K562 (cell line): ENCODE measurements around the gene HMBS. TPM values are rescaled to one million over a fixed set of nuclear protein-coding genes. Genes with fewer than 3 reads are reported as not detected.

Experiments
- CBX2 ChIP-seq: fragments of 200-600 bp; sonication (generic); IDR thresholded peaks from one replicate; pipeline ENCODE4 v1.6.1; 2012; ENCODE audit warnings: mild to moderate bottlenecking, low read length, inconsistent platforms; ENCODE audit not compliant: insufficient read depth, poor library complexity, severe bottlenecking
- CCNT2 ChIP-seq: IDR thresholded peaks from 2 replicates; pipeline ENCODE4 v1.6.1; 2011; ENCODE audit warnings: borderline replicate concordance, low read depth, mild to moderate bottlenecking, moderate library complexity, mixed read lengths, low read length; ENCODE audit not compliant: insufficient read length; ENCODE audit errors: extremely low read depth
- COPS2 ChIP-seq: fragments of 450-650 bp; conservative IDR thresholded peaks from 2 replicates; pipeline ENCODE4 v1.6.1; 2016; ENCODE audit warnings: mild to moderate bottlenecking, moderate library complexity
- ETV1 ChIP-seq: fragments of 450-650 bp; conservative IDR thresholded peaks from 2 replicates; pipeline ENCODE4 v1.6.1; 2016; ENCODE audit warnings: missing genetic modification characterization, control low read depth, low read depth, missing compliant biosample characterization
- FOXK1 ChIP-seq: sonication (generic); formaldehyde crosslinking; IDR thresholded peaks from 2 replicates; pipeline ENCODE4 v1.8.0; 2022; ENCODE audit warnings: missing genetic modification reagents, mild to moderate bottlenecking, borderline replicate concordance
- HMGN3 ChIP-seq: IDR thresholded peaks from 2 replicates; pipeline ENCODE4 v1.6.1; 2011; ENCODE audit warnings: borderline replicate concordance, low read depth, mild to moderate bottlenecking, mixed read lengths, low read length; ENCODE audit not compliant: insufficient read length; ENCODE audit errors: extremely low read depth
- HNRNPLL ChIP-seq: fragments of 200-400 bp; formaldehyde crosslinking; IDR thresholded peaks from 2 replicates; pipeline ENCODE4 v1.6.1; 2017; ENCODE audit warnings: low read length, low read depth, mild to moderate bottlenecking; ENCODE audit not compliant: poor library complexity, severe bottlenecking
- HSF4 ChIP-seq: fragments of 250-450 bp; sonication (Bioruptor Pico); IDR thresholded peaks from 2 replicates; pipeline ENCODE4 v2.1.2; 2022; ENCODE audit warnings: mild to moderate bottlenecking, moderate library complexity, borderline replicate concordance
- KDM2B ChIP-seq: fragments of 250-450 bp; sonication (Bioruptor Pico); IDR thresholded peaks from 2 replicates; pipeline ENCODE4 v1.8.0; 2021; ENCODE audit warnings: mild to moderate bottlenecking, moderate library complexity
- L3MBTL2 ChIP-seq: fragments of 450-650 bp; IDR thresholded peaks from 2 replicates; pipeline ENCODE4 v1.6.1; 2016; ENCODE audit warnings: mild to moderate bottlenecking, moderate library complexity
- OTX1 ChIP-seq: fragments of 450-650 bp; formaldehyde crosslinking; IDR thresholded peaks from 2 replicates; pipeline ENCODE4 v1.4.0; 2022; ENCODE audit warnings: mild to moderate bottlenecking
- PCBP1 ChIP-seq: fragments of 200-400 bp; formaldehyde crosslinking; IDR thresholded peaks from 2 replicates; pipeline ENCODE4 v1.6.1; 2018; ENCODE audit warnings: mild to moderate bottlenecking, low read depth, low read length; ENCODE audit not compliant: poor library complexity, severe bottlenecking
- POLR2AphosphoS5 ChIP-seq: IDR thresholded peaks from 2 replicates; pipeline ENCODE4 v1.6.1; 2011; ENCODE audit warnings: mild to moderate bottlenecking, low read depth, low read length, moderate library complexity; ENCODE audit not compliant: control insufficient read depth, insufficient read depth
- SRSF7 ChIP-seq: fragments of 200-400 bp; formaldehyde crosslinking; optimal IDR thresholded peaks from 2 replicates; pipeline ENCODE3; 2017; ENCODE audit warnings: mild to moderate bottlenecking, low read depth, low read length
- TBL1XR1 ChIP-seq, 2 experiments: IDR thresholded peaks; 2 replicates each; pipeline ENCODE4 v1.6.1; 2012; ENCODE audit warnings: improper control_type of control experiment in 2 of 2, low read length in 2 of 2, mild to moderate bottlenecking in 1 of 2
- ZNF445 ChIP-seq: fragments of 250-450 bp; sonication (Bioruptor Pico); IDR thresholded peaks from 2 replicates; pipeline ENCODE4 v1.4.0; 2020; ENCODE audit warnings: low read depth, mild to moderate bottlenecking, moderate library complexity
- ZNF589 ChIP-seq: fragments of 200-800 bp; sonication (Bioruptor generic); IDR thresholded peaks from 2 replicates; pipeline ENCODE4 v1.6.1; 2016; ENCODE audit warnings: low read depth, missing genetic modification characterization, missing compliant biosample characterization
- polyA plus RNA-seq, 8 experiments: library from polyadenylated mRNA; depleted of rRNA in 4 of 8; stranded (reverse) in 5 of 8; unstranded in 3 of 8; fragments of >200 nt; fragmentation: Nextera tagmentation in 2 of 8; fragmentation: Illumina TruSeq in 1 of 8; extraction: Ambion mirVana in 2 of 8; extraction: Trizol in 1 of 8; gene quantifications; 2 replicates each; pipeline versions ENCODE4 v1.2.1 to v1.2.3, GENCODE V29; 2011 to 2014; ENCODE audit warnings: inconsistent platforms in 1 of 8, missing spikeins in 1 of 8
- total RNA-seq, 7 experiments: library from RNA; depleted of rRNA in 6 of 7; stranded (reverse); fragments of >200 nt in 6 of 7; fragmentation: Illumina TruSeq in 2 of 7; extraction: Trizol in 2 of 7; gene quantifications; 2 replicates each; pipeline versions ENCODE4 v1.2.1 to v1.2.3, GENCODE V29; 2011 to 2021; ENCODE audit warnings: low replicate concordance in 1 of 7
- TF ChIP-seq, protein P1 (sequence below): fragments of 450-650 bp; formaldehyde crosslinking; IDR thresholded peaks from 2 replicates; pipeline ENCODE4 v1.4.0; 2022; ENCODE audit warnings: missing genetic modification characterization
- TF ChIP-seq, protein P2 (sequence below): sonication (generic); formaldehyde crosslinking; IDR thresholded peaks from 2 replicates; pipeline ENCODE4 v1.8.0; 2022; ENCODE audit warnings: missing genetic modification reagents, mild to moderate bottlenecking, borderline replicate concordance
- TF ChIP-seq, protein P3 (sequence below): fragments of 450-650 bp; IDR thresholded peaks from 2 replicates; pipeline ENCODE4 v1.7.1; 2018; ENCODE audit warnings: mild to moderate bottlenecking, low read depth; ENCODE audit not compliant: partially characterized antibody

Gene HMBS
- total and polyA plus RNA-seq, 9 of the 15 experiments (the other 6 are each of a cell fraction or from before 2014, with no cell fraction given): 56.9 to 385 (median 286) TPM

DNA sequence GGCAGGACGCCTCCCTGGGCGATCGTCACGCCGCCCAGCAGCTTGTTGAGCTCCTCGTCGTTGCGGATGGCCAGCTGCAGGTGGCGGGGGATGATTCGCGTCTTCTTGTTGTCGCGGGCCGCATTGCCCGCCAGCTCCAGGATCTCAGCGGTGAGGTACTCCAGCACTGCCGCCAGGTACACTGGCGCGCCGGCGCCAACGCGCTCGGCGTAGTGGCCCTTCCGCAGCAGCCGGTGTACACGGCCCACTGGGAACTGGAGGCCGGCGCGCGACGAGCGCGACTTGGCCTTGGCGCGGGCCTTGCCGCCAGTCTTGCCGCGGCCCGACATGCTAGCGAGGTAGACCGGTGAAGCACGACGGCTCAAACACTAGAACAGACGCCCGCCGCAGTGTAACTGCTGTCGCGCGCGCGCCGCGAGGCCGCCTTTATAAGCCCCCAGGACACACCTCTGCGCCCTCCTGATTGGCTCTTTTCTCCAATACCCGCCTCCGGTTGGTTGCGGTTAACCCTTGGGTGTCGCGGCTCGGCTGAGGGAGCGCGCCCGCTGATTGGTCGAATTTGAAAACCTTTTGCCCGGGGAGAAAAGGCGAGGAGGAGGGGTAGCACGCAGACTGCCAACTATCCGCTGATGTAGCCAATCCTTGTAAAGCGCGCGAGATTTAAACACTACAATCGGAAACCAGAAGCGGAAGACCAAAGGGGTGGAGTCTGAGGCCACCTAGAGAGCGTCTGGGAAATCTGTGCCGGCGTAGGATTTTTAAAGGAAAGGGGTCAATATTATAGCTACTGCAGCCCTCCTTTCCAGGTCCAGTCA lies 10.6 kb downstream of the HMBS start (continued):
- TF ChIP-seq OTX1: no peak
- 0 out of 2 replicates have a peak, but pooled peaks have one; percentile 27 for TF ChIP-seq ETV1 (tag)
- TF ChIP-seq, protein P1, sequence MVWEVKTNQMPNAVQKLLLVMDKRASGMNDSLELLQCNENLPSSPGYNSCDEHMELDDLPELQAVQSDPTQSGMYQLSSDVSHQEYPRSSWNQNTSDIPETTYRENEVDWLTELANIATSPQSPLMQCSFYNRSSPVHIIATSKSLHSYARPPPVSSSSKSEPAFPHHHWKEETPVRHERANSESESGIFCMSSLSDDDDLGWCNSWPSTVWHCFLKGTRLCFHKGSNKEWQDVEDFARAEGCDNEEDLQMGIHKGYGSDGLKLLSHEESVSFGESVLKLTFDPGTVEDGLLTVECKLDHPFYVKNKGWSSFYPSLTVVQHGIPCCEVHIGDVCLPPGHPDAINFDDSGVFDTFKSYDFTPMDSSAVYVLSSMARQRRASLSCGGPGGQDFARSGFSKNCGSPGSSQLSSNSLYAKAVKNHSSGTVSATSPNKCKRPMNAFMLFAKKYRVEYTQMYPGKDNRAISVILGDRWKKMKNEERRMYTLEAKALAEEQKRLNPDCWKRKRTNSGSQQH: peak; percentile 86
- TF ChIP-seq HSF4 (CRISPR knock-in tag): no peak
- no peak for TF ChIP-seq COPS2
- peak; percentile 66 for TF ChIP-seq CCNT2
- no peak for TF ChIP-seq CBX2
- TF ChIP-seq POLR2AphosphoS5: peak; percentile 99
- peak; percentile 21 to 77; a peak in 3 of 4 replicates for TF ChIP-seq TBL1XR1 (IDR thresholded peaks at IDR 0.05; ENCODE audit: low read length in 2 of 2)
- TF ChIP-seq KDM2B (CRISPR knock-in tag): peak; percentile 96; the same call in 1 of the 2 replicates
- peak; percentile 81 for TF ChIP-seq L3MBTL2
- TF ChIP-seq ZNF589 (CRISPR knock-in tag): no peak
- peak; percentile 95 for TF ChIP-seq HMGN3
- peak; percentile 96 for TF ChIP-seq PCBP1
- TF ChIP-seq, protein P2, sequence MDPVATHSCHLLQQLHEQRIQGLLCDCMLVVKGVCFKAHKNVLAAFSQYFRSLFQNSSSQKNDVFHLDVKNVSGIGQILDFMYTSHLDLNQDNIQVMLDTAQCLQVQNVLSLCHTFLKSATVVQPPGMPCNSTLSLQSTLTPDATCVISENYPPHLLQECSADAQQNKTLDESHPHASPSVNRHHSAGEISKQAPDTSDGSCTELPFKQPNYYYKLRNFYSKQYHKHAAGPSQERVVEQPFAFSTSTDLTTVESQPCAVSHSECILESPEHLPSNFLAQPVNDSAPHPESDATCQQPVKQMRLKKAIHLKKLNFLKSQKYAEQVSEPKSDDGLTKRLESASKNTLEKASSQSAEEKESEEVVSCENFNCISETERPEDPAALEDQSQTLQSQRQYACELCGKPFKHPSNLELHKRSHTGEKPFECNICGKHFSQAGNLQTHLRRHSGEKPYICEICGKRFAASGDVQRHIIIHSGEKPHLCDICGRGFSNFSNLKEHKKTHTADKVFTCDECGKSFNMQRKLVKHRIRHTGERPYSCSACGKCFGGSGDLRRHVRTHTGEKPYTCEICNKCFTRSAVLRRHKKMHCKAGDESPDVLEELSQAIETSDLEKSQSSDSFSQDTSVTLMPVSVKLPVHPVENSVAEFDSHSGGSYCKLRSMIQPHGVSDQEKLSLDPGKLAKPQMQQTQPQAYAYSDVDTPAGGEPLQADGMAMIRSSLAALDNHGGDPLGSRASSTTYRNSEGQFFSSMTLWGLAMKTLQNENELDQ: peak; percentile 92
- TF ChIP-seq, protein P3, sequence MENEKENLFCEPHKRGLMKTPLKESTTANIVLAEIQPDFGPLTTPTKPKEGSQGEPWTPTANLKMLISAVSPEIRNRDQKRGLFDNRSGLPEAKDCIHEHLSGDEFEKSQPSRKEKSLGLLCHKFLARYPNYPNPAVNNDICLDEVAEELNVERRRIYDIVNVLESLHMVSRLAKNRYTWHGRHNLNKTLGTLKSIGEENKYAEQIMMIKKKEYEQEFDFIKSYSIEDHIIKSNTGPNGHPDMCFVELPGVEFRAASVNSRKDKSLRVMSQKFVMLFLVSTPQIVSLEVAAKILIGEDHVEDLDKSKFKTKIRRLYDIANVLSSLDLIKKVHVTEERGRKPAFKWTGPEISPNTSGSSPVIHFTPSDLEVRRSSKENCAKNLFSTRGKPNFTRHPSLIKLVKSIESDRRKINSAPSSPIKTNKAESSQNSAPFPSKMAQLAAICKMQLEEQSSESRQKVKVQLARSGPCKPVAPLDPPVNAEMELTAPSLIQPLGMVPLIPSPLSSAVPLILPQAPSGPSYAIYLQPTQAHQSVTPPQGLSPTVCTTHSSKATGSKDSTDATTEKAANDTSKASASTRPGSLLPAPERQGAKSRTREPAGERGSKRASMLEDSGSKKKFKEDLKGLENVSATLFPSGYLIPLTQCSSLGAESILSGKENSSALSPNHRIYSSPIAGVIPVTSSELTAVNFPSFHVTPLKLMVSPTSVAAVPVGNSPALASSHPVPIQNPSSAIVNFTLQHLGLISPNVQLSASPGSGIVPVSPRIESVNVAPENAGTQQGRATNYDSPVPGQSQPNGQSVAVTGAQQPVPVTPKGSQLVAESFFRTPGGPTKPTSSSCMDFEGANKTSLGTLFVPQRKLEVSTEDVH: peak; percentile 73
- peak; percentile 95 for TF ChIP-seq HNRNPLL
- TF ChIP-seq SRSF7: peak; percentile 82
- TF ChIP-seq FOXK1 (CRISPR knock-in tag): peak; percentile 97
- TF ChIP-seq ZNF445 (CRISPR knock-in tag): no peak
